HepG2 (cell line): ENCODE data around the gene PDLIM5. TPM values are rescaled to one million over a fixed set of nuclear protein-coding genes. Genes with fewer than 3 reads are reported as not detected.

Experiments used
- ATAC-seq: fragments of 200-7000 bp; cut with Tn5 transposase; 3 replicates; pipeline ENCODE4 v1.9.1; 2020; ENCODE audit warnings: mild to moderate bottlenecking, moderate library complexity
- BruUV-seq: library from RNA; stranded (reverse); fragments of 400-500 nt; replicated peaks from 2 replicates; lab custom pipeline; 2021; lab: Mats Ljungman, UMichigan
- CTCF ChIA-PET: fragments of 300-600 bp; formaldehyde crosslinking; extraction: SDS; loops from one replicate; lab custom pipeline; 2021; ENCODE audit warnings: low total read pairs, inconsistent platforms, low intra/inter-chr PET ratio; lab: Yijun Ruan, JAX
- POLR2A ChIA-PET: fragments of 350-600 bp; sonication (Branson Sonifier 250); formaldehyde crosslinking; loops from one replicate; lab custom pipeline; 2020; ENCODE audit warnings: antibody characterized with exemption, inconsistent platforms; lab: Yijun Ruan, JAX
- DNase-seq: peaks from one replicate; pipeline ENCODE4 v3.0.0-alpha.2; 2015; ENCODE audit warnings: low spot score
- FAIRE-seq: peaks from 3 replicates; lab custom pipeline; 2011; peaks lifted over from hg19 to GRCh38; lab: Jason Lieb, UNC
- H2AFZ ChIP-seq: one replicate; pipeline ENCODE4 v1.6.1; 2011; ENCODE audit warnings: low read length, inconsistent platforms
- H3K27ac ChIP-seq: fragments of 300-600 bp; 3 replicates; pipeline ENCODE4 v1.8.0; 2011; ENCODE audit warnings: mixed run types, mild to moderate bottlenecking, mixed read lengths, low read length, inconsistent platforms; ENCODE audit not compliant: insufficient read depth; ENCODE audit errors: extremely low read length
- H3K27me3 ChIP-seq, 2 experiments: fragments of 200-600 bp in 1 of 2; 2 replicates in 1 of 2; 3 replicates in 1 of 2; pipeline versions ENCODE4 v1.6.0 to v1.8.0; 2011; ENCODE audit warnings: low read length in 2 of 2, mild to moderate bottlenecking in 2 of 2, moderate library complexity in 2 of 2, inconsistent platforms in 1 of 2; ENCODE audit not compliant: insufficient read depth in 2 of 2, control insufficient read depth in 1 of 2
- H3K36me3 ChIP-seq, 2 experiments: fragments of 200-600 bp in 1 of 2; replicated peaks in 1 of 2; 2 replicates in 1 of 2; 3 replicates in 1 of 2; pipeline versions ENCODE4 v1.5.1 to v1.8.0; 2011; ENCODE audit warnings: low read length in 2 of 2, inconsistent platforms in 1 of 2; ENCODE audit not compliant: insufficient read depth in 2 of 2, control insufficient read depth in 1 of 2
- H3K4me1 ChIP-seq: 2 replicates; pipeline ENCODE4 v1.5.1; 2012; ENCODE audit warnings: low read length, inconsistent platforms; ENCODE audit not compliant: insufficient read depth
- H3K4me2 ChIP-seq: 2 replicates; pipeline ENCODE4 v1.6.0; 2011; ENCODE audit warnings: low read depth, low read length, inconsistent platforms
- H3K4me3 ChIP-seq, 3 experiments: fragments of 200-600 bp in 1 of 3; sonication (generic), shearing (Covaris generic) in 1 of 3; replicated peaks in 1 of 3; 2 replicates each; pipeline ENCODE4 v1.5.1; 2011 to 2016; ENCODE audit warnings: low read length in 3 of 3, inconsistent platforms in 2 of 3, low read depth in 2 of 3, mild to moderate bottlenecking in 2 of 3, control low read depth in 1 of 3, mixed read lengths in 1 of 3; ENCODE audit not compliant: insufficient read depth in 1 of 3
- H3K79me2 ChIP-seq: one replicate; pipeline ENCODE4 v1.6.1; 2011; ENCODE audit warnings: low read length, inconsistent platforms; ENCODE audit not compliant: insufficient read depth
- H3K9ac ChIP-seq: 2 replicates; pipeline ENCODE4 v1.6.0; 2011; ENCODE audit warnings: mild to moderate bottlenecking, low read depth, low read length, inconsistent platforms; ENCODE audit not compliant: insufficient read depth
- H3K9me3 ChIP-seq: 2 replicates; pipeline ENCODE4 v1.5.1; 2012; ENCODE audit warnings: mild to moderate bottlenecking, low read length
- H4K20me1 ChIP-seq: 2 replicates; pipeline ENCODE4 v1.6.0; 2011; ENCODE audit warnings: inconsistent platforms, mild to moderate bottlenecking, low read length, moderate library complexity; ENCODE audit not compliant: insufficient read depth
- ARID3A ChIP-seq: IDR thresholded peaks from 2 replicates; pipeline ENCODE4 v1.6.1; 2012; ENCODE audit warnings: low read depth, low read length, improper control_type of control experiment
- SP5 ChIP-seq: IDR thresholded peaks from 2 replicates; pipeline ENCODE4 v1.6.1; 2016; ENCODE audit warnings: low read depth, borderline replicate concordance
- ZNF772 ChIP-seq: sonication (generic); formaldehyde crosslinking; IDR thresholded peaks from 2 replicates; pipeline ENCODE4 v1.5.0; 2020; ENCODE audit warnings: mild to moderate bottlenecking, missing genetic modification reagents
- WGBS: methylation state at CpG from one replicate; pipeline ENCODE4 v1.1.6; 2017; ENCODE audit warnings: low lambda C conversion rate; 5-methylcytosine and 5-hydroxymethylcytosine counted together
- in situ Hi-C: cut with HindIII; loops from 2 replicates; pipeline ENCODE4 v1.10.0; 2017; ENCODE audit warnings: low pct_unique_long_range_greater_than_20kb; ENCODE audit not compliant: extremely low pct_ligation_motif_present
- intact Hi-C: fragments of 100-400 bp; cut with micrococcal nuclease; formaldehyde crosslinking; loops from one replicate; pipeline ENCODE4 v1.10.0; 2022; ENCODE audit not compliant: unreplicated experiment
- polyA plus RNA-seq, 8 experiments: library from polyadenylated mRNA; depleted of rRNA in 3 of 8; stranded (reverse) in 7 of 8; unstranded in 1 of 8; fragments of >200 nt; fragmentation: Illumina TruSeq in 4 of 8; extraction: Trizol in 4 of 8; gene quantifications; 2 replicates each; pipeline versions ENCODE4 v1.2.1 to v1.2.3, GENCODE V29; 2011 to 2016; ENCODE audit warnings: low read depth in 4 of 8, missing spikeins in 1 of 8, mixed read lengths in 1 of 8; ENCODE audit not compliant: insufficient read depth in 1 of 8
- total RNA-seq, 5 experiments: library from RNA; depleted of rRNA; stranded (reverse); fragments of >200 nt; fragmentation: Illumina TruSeq; extraction: Trizol; gene quantifications; 2 replicates each; pipeline ENCODE4 v1.2.3, GENCODE V29; 2016; ENCODE audit warnings: low read depth in 1 of 5
- TF ChIP-seq, protein P1 (sequence below): IDR thresholded peaks from 2 replicates; pipeline ENCODE4 v1.4.0; 2020; ENCODE audit warnings: mild to moderate bottlenecking, missing genetic modification reagents

Gene PDLIM5
- total and polyA plus RNA-seq, 2 of the 13 experiments (the other 11 are each of a cell fraction or from before 2014, with no cell fraction given), result 52.8 to 119 TPM

GRCh38 chr4:94548571-94548970 lies 96.8 kb downstream of the PDLIM5 start:
- CTCF ChIA-PET, result interaction anchor here (0.7 kb wide), 1 partner anchor 1959 kb away, joined by 3 read pairs; no protein-coding TSS in a partner anchor
- peak; percentile 72 for ATAC-seq

More at GRCh38 chr4:94548571-94548970, 96.8 kb downstream of the PDLIM5 start:
- no peak for FAIRE-seq
- peak; percentile 71 for DNase-seq
- peaks cover 50% of the 10 kb centered on the region for H3K4me1 ChIP-seq
- TF ChIP-seq SP5 (CRISPR knock-in tag) (peak; percentile 69), ARID3A (0 out of 2 replicates have a peak, but pooled peaks have one; percentile 12), ZNF772 (CRISPR knock-in tag) (no peak)
- TF ChIP-seq, protein P1, sequence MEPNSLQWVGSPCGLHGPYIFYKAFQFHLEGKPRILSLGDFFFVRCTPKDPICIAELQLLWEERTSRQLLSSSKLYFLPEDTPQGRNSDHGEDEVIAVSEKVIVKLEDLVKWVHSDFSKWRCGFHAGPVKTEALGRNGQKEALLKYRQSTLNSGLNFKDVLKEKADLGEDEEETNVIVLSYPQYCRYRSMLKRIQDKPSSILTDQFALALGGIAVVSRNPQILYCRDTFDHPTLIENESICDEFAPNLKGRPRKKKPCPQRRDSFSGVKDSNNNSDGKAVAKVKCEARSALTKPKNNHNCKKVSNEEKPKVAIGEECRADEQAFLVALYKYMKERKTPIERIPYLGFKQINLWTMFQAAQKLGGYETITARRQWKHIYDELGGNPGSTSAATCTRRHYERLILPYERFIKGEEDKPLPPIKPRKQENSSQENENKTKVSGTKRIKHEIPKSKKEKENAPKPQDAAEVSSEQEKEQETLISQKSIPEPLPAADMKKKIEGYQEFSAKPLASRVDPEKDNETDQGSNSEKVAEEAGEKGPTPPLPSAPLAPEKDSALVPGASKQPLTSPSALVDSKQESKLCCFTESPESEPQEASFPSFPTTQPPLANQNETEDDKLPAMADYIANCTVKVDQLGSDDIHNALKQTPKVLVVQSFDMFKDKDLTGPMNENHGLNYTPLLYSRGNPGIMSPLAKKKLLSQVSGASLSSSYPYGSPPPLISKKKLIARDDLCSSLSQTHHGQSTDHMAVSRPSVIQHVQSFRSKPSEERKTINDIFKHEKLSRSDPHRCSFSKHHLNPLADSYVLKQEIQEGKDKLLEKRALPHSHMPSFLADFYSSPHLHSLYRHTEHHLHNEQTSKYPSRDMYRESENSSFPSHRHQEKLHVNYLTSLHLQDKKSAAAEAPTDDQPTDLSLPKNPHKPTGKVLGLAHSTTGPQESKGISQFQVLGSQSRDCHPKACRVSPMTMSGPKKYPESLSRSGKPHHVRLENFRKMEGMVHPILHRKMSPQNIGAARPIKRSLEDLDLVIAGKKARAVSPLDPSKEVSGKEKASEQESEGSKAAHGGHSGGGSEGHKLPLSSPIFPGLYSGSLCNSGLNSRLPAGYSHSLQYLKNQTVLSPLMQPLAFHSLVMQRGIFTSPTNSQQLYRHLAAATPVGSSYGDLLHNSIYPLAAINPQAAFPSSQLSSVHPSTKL (CRISPR knock-in tag), result peak; percentile 45; the same call in 1 of the 2 replicates
- no peak overlapping the region for H3K4me3 ChIP-seq
- H3K9me3 ChIP-seq, result no peaks in the 10 kb centered on the region
- H2AFZ ChIP-seq, result no peak overlapping the region
- no peak overlapping the region for H3K4me2 ChIP-seq
- intact Hi-C loops (no loop called here), in situ Hi-C loops (loop anchor here (10.0 kb wide), 1 partner anchor 94 kb away; the partner anchor contains the start of gene PDLIM5)
- no peaks in the 10 kb centered on the region; a peak in 2 of 5 replicates for H3K36me3 ChIP-seq
- peaks cover 10% of the 10 kb centered on the region for H3K79me2 ChIP-seq
- no peaks in the 10 kb centered on the region for H4K20me1 ChIP-seq
- H3K27ac ChIP-seq, result no peak overlapping the region
- no peaks in the 10 kb centered on the region for H3K27me3 ChIP-seq
- BruUV-seq, result no TSS peak
- POLR2A ChIA-PET, result no interaction called here
- no peak overlapping the region for H3K9ac ChIP-seq
- 45% methylated on average over 1 of the region's 1 CpG for WGBS
